ENCODE measurements around the gene IL31RA.
"Not testable (repeated sequence)": the region's sequence is repeated elsewhere in the genome, so short reads cannot be mapped to it uniquely, and the experiment has no call there.

IL31RA gene

DNA sequence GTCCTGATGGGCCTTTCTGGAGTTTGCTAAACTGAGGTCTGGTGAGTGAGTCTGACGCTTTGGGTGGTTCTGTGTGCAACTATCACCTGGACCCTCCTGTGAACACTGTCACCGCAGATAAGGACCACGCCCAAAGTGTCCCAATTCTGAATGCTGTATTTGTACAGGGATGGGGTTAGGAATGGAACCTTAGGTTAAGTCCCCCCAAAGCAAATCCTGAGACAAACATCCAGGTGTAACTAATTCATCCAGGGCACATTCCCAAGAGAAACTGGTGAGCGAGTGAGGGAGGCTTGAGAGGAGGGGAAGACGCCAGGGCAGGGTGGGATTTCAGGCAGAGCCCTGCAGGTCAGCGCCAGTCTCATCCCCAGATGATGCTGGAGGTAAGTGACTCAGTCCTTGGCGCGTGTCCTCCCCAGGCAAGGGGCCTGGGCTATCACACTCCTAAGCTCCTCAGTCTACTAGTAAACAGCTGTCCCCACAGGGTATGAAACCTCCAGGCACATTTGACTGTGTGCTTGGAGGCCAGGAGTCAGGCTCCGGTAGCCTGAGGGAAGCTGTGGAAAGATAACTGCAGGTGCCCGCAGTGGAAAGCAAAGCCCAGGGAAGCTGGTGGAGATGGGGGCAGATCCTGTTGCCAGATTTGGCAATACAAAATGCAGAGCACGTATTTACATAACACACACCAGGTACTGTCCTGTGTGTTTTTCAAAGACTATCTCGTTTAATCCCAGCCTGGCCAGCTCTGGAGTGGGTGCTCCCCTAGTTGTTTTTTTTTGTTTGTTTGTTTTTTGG is 76.9 kb downstream of the IL31RA start:
- DNase-seq, result no peak

DNA sequence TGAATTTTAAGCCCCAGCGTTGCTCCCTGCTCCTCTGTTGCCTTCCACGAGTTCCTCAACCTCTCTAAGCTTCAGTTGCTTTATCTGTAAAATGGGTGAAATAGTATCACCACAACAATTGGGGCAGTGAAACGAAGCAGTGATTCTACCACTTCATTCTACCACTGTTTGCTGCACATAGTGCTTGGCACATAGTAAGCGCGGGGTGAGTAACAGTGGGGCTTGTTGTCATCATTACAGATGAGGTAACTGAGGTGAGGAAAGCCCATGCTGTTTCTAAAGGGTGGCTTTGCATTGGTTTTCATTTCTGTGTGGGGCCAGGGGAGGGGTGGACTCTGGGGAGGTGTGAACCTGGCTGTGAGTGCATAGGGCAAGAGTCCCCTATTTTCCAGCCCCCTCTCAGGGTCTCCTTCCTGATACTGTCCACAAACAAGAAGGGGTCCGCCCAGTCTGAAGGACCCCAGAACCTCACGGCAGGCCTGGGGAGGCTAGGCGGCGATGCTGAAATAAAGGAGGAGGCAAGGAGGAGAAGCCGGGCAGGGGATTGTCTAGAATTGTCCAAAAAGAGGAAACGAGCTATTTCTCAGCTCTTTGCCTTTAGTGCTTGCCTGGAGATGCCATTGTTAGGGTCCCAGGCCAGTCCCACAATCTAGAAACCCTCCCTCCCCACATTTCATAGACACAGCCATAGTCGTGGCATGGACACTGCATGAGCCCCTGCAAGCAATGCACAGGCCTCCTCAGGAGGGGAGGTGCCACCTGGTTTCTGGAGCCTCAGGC is 78.1 kb downstream of the IL31RA start:
- DNase-seq, result no peak

DNA sequence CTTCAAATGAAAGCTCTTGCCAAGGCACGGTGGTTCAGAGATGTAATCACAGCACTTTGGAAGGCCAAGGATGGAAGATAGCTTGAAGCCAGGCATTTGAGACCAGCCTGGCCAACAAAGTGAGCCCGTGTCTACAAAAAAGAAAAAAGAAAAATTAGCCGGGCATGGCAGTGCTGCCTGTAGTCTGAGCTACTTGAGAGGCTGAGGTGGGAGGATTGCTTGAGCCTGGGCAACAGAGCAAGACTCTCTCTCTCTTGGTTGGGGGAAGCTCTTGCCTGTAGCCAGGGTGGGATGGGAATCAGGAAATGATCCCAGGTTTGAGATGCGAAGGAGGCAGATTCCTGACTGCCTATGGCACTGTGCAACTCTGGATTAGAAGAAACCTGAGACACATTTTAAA is 81.5 kb downstream of the IL31RA start:
- no peak for DNase-seq

DNA sequence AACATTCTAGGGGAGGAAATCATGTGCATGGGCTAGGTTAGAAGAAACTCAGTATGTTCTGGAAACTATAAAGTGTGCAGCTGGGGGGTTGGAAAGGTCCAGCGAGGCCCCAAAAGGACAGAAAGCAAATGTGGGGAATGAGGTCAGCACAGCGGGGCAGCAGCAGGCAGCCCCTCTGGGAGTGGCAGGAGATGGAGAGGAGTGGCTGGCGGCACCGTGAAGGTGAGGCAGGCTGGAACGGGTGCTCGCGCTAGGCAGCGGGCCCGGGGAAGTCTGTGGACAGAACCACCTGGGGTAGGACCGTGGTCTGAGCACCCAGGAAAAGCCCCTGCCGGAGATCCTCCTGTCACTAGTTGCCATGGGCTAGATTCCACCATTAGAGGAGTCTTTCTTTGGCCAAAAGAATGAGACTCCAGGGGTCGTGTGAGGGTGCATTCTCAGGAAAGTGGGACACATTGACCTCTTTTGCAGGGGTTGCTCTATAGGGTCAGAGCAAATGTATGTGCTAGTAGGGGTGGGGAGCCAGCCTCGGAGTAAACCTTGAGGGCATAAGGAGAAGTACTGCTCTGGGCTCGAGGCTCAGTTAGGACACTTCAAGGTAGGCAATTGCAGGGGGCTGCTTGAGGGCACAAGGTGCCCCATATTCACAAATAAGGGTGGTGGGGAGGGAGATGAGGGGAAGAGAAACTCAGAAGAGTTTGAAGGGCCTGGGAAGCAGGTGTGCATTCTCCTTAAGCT is 82.4 kb downstream of the IL31RA start:
- no peak for DNase-seq

DNA sequence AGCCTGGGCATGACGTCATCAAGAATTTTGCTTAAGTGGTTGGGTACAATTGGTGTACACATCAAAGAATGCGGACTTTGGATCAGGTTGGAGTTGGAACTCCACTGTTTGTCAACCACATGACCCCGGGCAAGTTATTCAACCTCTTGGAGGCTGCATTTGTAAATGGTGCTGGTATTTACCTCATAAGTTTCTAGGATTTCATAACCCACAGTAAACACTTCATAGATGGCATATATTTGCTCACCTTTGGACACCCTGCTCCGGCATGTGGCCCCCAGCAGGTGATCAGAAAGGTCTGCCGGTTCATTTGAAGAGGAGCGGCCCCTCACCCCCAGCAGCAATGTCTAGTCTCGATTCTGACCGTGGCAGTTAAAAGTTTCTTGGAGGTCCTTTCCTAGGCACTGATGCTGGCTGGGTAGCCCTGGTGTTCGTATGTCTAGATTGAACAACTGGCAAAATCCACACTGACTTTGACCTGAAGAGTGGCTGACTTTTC is 83.0 kb downstream of the IL31RA start:
- no peak for DNase-seq

DNA sequence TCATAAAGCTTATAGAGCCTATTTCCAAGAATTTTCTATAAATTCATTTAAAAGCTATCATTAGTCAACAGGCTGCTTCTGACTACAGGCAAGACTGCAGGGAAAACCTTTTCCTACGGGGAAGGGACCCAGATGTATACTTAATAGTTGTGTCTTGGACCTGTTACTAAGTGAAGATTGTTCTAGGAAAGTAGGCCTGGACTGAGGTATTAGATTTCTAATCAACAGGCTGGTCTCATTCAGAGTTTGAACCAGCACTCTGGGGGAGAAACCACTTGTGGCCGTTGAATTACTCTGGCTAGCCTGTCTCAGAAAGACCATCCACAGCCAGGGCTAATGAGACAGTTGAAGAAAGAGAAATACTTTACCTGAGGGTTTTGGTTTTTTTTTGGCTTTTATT is 83.6 kb downstream of the IL31RA start:
- DNase-seq, result no peak

DNA sequence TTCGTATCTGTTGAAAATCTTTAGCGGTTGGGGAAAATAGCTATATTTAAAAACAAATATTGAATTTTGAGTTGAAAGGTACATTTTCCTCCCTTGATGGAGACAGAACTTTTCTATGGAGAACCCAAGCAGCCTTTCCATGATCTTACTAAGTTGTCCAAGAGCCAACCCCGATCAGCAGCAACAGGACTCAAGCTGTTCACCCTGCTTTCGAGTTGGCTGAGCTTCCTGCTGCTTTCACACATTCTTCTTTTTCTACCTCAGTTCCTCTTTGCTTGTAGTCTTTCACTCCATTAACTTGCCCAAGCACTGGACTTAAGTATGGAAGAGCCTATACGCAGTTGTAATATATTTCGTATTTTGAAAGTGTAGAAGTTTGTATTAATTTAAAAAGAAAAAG is 84.2 kb downstream of the IL31RA start:
- DNase-seq, result no peak

DNA sequence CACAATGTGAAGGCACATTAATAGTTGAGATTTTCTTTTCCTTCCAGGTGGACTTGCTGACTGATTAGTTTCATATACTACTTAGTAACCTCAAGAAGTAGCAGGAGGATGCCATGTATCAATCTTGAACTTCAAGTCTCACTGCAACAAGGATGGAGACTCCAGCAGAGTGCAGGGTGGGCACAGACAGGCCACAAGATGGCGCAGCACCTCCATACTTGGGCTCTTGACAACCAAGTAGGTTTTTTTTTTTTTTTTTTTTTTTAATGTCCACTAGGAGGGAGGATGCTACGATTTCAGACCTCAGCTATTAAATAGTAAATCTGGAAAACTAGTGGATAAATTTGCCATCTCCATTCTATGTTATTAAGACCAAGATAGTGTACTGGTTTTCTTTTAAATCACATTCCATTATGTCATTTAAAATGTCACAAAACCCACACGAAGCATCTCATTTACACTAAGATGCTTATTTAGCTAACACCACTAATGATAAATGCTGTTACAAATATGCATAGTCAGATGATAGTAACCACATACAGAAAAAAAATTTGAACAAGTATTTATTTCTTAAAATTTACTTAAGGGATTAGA is 85.0 kb downstream of the IL31RA start:
- DNase-seq, result peak; percentile 34

DNA sequence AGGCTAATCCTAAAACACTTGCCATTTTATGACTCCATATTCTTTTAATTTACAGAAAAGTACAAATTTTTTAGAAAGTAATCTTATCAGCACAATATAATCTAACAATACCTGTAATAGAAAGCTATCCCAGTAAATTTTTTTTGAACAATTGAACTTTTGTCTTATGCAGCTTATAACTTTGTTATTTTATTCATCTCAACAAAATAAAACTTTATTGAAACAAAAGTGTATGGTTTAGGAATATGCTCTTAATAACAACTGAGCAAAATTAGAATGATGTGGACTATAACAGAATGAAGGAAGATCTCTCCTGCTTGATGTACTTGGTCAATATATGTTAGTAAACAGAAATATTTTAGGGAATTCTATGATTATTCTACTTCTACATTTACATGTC is 86.4 kb downstream of the IL31RA start:
- DNase-seq, result not testable (repeated sequence)

DNA sequence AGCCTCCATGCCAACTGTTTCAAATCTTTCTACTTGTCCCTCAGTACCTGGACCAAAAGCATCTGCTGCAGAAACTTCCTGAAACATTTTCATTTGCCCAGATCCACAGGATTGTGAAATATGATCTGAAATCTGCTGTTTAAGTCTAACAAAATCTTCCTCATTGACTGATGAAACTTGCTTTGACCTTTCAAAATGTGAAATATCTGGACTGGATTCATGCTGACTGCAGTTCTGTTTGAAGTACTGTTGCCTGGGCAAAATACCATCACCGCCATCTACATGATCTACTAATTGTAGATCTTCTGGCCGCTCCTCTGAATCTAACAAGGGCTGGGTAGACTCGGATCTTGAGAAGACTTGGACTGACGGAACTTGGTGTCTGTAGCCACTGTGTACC is 90.0 kb downstream of the IL31RA start:
- not testable (repeated sequence) for DNase-seq

DNA sequence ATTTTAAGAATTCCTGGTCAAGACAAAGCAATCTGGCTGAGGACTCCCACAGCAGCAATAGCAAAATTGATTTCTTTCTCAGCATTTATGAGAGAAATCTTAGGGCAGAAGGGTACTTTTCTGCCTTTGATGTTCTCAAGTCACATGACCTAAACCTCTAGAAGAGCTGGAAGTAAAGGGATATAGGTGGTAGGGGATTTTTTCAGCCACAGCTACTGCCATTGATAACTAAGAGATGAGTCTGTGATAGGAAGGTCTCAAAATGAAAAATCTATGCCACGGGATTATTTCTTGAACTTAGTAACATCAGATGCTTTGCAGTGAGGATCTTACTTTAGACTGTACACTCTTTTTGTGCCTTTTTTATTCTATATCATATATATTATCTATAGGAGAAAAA is 108.1 kb downstream of the IL31RA start:
- DNase-seq, result no peak

DNA sequence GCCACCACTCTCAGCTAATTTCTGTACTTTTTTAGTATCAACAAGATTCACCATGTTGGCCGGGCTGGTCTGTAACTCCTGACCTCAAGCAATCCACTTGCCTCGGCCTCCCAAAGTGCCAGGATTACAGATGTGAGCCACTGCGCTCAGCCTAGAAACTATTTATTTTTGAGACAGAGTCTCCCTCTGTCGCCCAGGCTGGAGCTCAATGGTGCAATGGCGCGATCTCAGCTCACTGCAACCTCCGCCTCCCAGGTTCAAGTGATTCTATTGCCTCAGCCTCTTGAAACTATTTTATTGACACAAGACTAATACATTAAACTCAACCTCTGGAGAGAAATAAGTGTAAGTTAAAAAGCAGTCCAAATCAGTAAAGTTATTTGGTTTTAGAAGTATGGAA is 109.6 kb downstream of the IL31RA start:
- no peak for DNase-seq

DNA sequence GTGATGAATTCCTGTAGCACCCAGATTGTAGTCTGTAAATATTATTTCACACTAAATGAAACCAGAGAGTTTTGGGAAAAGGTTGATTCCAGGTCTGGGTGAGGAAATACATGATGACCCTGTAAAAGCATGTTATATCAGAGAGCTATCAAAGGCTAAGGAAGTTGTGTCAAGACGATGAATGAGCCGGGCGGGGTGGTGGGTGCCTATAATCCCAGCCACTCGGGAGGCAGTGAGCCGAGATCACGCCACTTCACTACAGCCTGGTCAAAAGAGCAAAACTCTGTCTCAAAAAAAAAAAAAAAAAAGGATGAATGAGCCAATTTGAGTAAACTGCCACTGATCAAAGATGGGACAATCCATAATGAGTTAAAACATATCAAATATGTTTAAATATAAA is 114.4 kb downstream of the IL31RA start:
- no peak for DNase-seq

DNA sequence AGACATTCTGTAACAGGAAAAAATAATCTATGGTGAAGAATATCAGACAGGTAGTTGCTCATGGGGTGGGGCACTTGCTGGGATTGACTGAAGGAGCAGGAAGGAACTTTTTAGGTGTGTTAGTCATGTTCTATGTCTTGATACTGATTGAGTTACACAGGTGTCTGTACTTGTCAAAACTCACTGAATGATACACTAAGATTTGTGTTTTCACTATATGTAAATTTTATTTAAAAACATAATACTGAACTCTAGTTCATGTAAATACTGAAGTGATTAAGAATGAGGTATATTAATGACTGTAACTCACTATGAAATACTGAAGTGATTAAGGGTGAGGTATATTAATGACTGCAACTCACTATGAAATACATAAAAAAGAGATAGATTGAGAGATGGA is 115.1 kb downstream of the IL31RA start:
- no peak for DNase-seq

DNA sequence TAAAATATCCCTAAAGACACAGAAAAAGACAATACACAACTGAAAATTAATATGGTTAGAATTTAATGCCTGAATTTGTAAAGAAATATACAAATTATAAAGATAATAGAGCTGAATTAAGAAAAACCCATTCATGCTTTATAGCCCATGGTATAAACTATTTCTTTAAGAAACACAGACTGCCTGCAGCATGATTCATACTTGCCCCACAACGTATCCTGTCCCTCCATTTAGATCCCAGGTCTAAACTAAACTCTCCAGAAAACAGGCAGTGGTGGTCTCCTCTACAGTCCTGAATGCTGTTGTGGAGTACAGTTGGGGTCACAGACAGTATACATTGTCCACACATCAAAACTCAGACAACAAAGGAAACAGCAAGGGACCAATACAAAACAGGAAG is 118.8 kb downstream of the IL31RA start:
- DNase-seq, result no peak
